ENCODE results near the gene PCDHA3.
"Not testable (repeated sequence)": the region's sequence is repeated elsewhere in the genome, so short reads cannot be mapped to it uniquely, and the experiment has no call there.

PCDHA3 gene

GRCh38 chr5:140840978-140841962 lies 40.4 kb downstream of the PCDHA3 start, which contains the start of gene PCDHA8:
Gene PCDHA8, plus strand, starts transcription at chr5:140841187. Its CDS starts 135 bp downstream, at chr5:140841322.
- peak within 1 kb of the TSS; percentile 25 for H3K4me3 ChIP-seq (ENCODE audit: control insufficient read depth, low read depth, low read length)
- TF ChIP-seq CTCF (IDR thresholded peaks at IDR 0.05; ENCODE audit: control insufficient read depth, insufficient read depth, low read depth, low read length, missing control alignments) = peak; percentile 64
- DNase-seq (ENCODE audit: low read depth) = no peak

GRCh38 chr5:140842798-140843733 lies 42.2 kb downstream of the PCDHA3 start:
- TF ChIP-seq CTCF (IDR thresholded peaks at IDR 0.05; ENCODE audit: control insufficient read depth, insufficient read depth, low read depth, low read length, missing control alignments) = no peak
- DNase-seq (ENCODE audit: low read depth) = no peak
- H3K4me3 ChIP-seq (ENCODE audit: control insufficient read depth, low read depth, low read length) = no peak overlapping the region

GRCh38 chr5:140848139-140849102 lies 47.6 kb downstream of the PCDHA3 start, which contains the start of gene PCDHA9:
Gene PCDHA9, plus strand, starts transcription at chr5:140848382. Its CDS starts 114 bp downstream, at chr5:140848496.
- not testable (repeated sequence) for DNase-seq (ENCODE audit: low read depth)
- peak within 1 kb of the TSS; percentile 19 for H3K4me3 ChIP-seq (ENCODE audit: control insufficient read depth, low read depth, low read length)
- TF ChIP-seq CTCF (IDR thresholded peaks at IDR 0.05; ENCODE audit: control insufficient read depth, insufficient read depth, low read depth, low read length, missing control alignments) = peak; percentile 8

GRCh38 chr5:140849831-140850634 lies 49.2 kb downstream of the PCDHA3 start:
- not testable (repeated sequence) for DNase-seq (ENCODE audit: low read depth); H3K4me3 ChIP-seq (ENCODE audit: control insufficient read depth, low read depth, low read length)
